NB4 (cell line): ENCODE measurements around the gene TCF4.

Experiments
- DNase-seq: peaks from one replicate; pipeline ENCODE4 v3.0.0; 2010; ENCODE audit warnings: low read depth
- H3K4me3 ChIP-seq: one replicate; pipeline ENCODE4 v1.5.1; 2011; ENCODE audit warnings: mild to moderate bottlenecking, low read depth, low read length, moderate library complexity
- MAX ChIP-seq: IDR thresholded peaks from 2 replicates; pipeline ENCODE4 v1.6.1; 2011; ENCODE audit warnings: low read depth, low read length
- MYC ChIP-seq: IDR thresholded peaks from 2 replicates; pipeline ENCODE4 v1.6.1; 2011; ENCODE audit warnings: low read depth, low read length
- POLR2A ChIP-seq: IDR thresholded peaks from 2 replicates; pipeline ENCODE4 v1.6.1; 2011; ENCODE audit warnings: mild to moderate bottlenecking; ENCODE audit not compliant: insufficient read length; ENCODE audit errors: extremely low read depth
- TF ChIP-seq, protein P1 (sequence below): IDR thresholded peaks from one replicate; pipeline ENCODE4 v1.5.1; 2012; ENCODE audit warnings: low read depth, low read length

TCF4 gene

GRCh38 chr18:55576001-55576400 lies 12.0 kb downstream of the TCF4 start:
- peak; percentile 33 for DNase-seq
- H3K4me3 ChIP-seq = peak overlapping the region; percentile 1

GRCh38 chr18:55575066-55575465 lies 12.9 kb downstream of the TCF4 start:
- no peak overlapping the region for H3K4me3 ChIP-seq
- TF ChIP-seq MAX (no peak), POLR2A (no peak), MYC (no peak)
- TF ChIP-seq, protein P1, sequence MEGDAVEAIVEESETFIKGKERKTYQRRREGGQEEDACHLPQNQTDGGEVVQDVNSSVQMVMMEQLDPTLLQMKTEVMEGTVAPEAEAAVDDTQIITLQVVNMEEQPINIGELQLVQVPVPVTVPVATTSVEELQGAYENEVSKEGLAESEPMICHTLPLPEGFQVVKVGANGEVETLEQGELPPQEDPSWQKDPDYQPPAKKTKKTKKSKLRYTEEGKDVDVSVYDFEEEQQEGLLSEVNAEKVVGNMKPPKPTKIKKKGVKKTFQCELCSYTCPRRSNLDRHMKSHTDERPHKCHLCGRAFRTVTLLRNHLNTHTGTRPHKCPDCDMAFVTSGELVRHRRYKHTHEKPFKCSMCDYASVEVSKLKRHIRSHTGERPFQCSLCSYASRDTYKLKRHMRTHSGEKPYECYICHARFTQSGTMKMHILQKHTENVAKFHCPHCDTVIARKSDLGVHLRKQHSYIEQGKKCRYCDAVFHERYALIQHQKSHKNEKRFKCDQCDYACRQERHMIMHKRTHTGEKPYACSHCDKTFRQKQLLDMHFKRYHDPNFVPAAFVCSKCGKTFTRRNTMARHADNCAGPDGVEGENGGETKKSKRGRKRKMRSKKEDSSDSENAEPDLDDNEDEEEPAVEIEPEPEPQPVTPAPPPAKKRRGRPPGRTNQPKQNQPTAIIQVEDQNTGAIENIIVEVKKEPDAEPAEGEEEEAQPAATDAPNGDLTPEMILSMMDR = no peak
- DNase-seq = no peak

More at GRCh38 chr18:55576001-55576400, 12.0 kb downstream of the TCF4 start:
- TF ChIP-seq MAX (no peak), MYC (no peak), POLR2A (no peak)
- TF ChIP-seq, protein P1 = no peak

- no peak overlapping the region for H3K4me3 ChIP-seq
- no peak for DNase-seq
- TF ChIP-seq, protein P1 = no peak
- no peak for TF ChIP-seq MYC
- TF ChIP-seq MAX = no peak
- TF ChIP-seq POLR2A = no peak
Measured at GRCh38 chr18:55573386-55573785, 14.6 kb downstream of the TCF4 start.

- TF ChIP-seq POLR2A (no peak), MAX (no peak), MYC (no peak)
- TF ChIP-seq, protein P1 = no peak
- no peak overlapping the region for H3K4me3 ChIP-seq
- DNase-seq = no peak
Measured at GRCh38 chr18:55570966-55571365, 17.0 kb downstream of the TCF4 start.

GRCh38 chr18:55566456-55566935 lies 21.5 kb downstream of the TCF4 start:
- TF ChIP-seq POLR2A = no peak
- no peak for TF ChIP-seq MAX
- TF ChIP-seq, protein P1 = no peak
- TF ChIP-seq MYC = no peak
- H3K4me3 ChIP-seq = no peak overlapping the region
- DNase-seq = no peak

- DNase-seq = no peak
- H3K4me3 ChIP-seq = no peak overlapping the region
- TF ChIP-seq MAX (no peak), POLR2A (no peak), MYC (no peak)
- TF ChIP-seq, protein P1 = no peak
Measured at GRCh38 chr18:55559739-55560138, 28.3 kb downstream of the TCF4 start.
